Measurements from ENCODE around the gene STK33.

STK33 gene

DNA sequence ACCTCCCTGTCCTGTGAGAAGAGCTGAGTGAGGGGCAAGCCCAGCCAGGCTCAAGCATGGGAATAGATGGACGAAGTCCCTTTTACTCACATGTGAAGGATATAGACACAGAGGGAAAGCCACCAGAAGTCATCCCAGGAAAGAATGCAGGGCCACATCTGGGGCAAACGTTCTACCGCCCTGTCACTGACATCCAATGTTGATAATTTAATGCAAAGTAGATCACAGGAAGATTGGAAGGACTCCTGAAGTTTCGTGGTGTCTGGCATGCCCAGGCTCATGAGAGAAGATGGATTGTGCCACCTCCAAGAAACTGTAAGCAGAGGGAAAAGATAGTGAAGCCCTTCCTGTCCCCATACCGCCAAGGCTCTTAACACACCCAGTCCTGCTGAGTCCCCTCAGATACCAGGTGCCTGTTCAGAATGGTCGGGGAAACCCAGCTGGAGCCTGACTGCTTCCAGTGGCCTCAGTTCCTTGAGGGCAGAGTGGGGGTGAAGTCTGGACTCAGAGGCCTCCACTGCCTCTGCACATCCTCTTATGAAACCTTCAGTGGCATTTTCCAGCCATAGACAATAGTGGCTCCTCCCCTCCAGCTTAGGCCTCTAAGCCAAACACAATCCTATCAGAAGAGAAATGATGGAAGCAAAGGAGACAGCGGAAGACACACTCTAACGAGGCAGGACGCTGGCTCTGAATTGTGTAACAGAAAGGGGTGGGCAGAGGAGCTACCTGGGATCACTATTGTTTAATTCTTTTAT, 7.5 kb upstream of the STK33 start:
- no peak for DNase-seq

DNA sequence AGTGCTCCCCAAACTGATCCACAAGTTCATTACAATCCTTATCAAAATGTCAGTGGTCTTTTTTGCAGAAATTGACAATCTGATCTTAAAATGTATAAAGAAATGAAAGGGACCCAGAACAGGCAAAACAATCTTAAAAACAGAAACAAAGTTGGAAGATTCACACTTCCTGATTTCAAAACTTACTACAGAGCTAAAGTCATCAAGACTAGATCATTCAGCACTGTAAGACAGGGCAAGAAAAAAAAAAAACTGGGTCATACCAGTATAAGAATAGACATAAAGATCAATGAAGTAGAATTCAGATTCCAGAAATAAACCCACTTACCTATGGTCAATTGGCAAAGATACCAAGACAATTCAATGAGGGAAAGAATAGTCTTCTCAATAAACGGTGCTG, 4.5 kb upstream of the STK33 start:
- DNase-seq, result no peak

DNA sequence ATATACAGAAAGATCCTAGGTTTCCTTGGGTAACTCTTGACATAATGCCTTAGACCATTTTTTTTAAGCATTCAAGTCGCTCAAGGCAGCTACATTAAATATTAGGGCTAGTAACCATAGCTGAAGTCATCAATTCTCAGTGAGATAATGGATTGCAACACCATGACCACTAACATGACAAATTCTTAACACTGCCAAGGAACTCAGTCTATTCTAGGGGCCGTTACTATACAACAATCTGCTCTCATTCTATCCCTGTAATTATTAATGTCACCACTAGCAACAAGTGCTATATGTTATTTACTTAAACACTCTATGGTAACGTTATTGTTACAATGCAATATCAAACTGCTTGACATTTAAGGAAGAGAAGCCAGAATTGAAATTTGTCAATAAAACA, 3.2 kb upstream of the STK33 start:
- DNase-seq, result peak; percentile 13

DNA sequence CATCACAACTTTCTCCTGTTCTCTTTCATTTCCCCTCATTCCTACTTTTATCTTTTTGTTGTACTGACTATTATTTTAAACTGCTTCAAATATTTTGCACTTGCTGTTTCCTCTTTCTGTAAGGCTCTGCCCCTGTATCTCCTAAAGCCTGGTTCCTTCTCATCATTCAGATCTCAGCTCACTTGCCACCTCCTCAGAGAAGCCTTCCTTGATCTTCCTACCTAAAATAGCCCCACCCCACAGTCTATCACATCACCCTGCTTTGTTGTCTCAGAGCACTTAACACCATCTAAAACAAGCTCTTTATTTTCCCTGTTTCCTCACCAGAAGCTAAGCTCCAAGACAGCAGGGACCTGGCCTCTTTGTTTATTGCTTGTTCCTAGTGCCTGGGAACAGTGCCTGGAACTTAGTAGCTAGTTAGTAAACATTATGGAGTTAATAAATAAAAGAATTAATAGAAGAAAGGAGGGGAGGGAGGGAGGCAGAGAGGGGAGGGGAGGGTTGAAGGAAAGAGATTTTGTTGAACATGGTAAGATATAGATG, 2.5 kb upstream of the STK33 start:
- DNase-seq, result no peak

DNA sequence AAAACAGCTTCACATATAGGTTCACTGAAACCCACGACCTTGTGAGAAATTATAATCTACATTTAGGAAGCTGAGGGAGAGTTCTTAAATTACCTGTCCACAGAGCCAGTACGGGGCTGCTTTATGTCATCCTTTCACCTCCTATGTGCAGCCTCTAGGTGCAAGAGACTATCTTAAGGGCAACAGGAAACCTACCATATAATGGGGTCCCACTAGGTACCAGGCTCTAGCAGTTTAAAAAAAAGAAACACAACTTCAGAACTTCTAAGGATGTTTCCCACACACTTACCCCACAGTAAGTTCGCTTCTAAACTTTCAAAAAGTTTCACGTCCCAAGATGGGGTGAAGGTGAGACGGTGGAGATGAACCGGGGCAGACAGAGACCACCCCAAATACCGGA, 573 bp downstream of the STK33 start:
- DNase-seq, result no peak

DNA sequence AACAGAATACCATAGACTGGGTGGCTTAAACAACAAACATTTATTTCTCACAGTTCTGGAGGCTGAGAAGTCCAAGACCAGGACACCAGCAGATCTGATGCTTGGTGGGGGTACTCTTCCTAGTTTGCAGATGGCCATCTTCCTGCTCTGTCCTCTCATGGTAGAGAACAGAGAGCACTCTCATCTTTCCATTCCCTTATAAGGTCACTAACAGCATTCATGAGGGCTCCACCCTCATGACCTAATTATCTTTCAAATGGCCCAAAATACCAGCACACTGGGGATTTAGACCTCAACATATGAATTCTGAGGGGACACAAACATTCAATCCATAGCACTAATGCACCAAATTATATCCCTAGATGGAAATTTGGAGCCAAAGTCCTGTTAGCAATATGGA, 6.1 kb downstream of the STK33 start:
- no peak for DNase-seq

DNA sequence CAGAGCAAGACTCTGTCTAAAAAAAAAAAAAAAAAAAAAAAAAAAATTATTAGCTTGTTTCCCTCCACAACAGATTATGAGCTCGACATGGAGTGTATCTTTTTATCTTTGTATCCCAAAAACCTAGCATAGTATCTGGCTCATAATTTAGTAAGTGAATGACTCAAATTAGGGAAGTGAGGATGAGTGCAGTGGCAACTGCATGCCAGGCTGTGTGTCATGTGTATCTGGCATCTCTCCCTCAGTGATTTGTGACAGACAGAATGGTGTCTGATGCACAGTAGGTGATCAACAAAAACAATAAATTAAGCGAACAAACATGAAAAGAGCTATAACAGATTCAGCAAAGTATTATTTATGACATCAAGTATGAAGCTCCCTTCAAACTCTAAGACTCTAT, 7.2 kb downstream of the STK33 start:
- DNase-seq, result no peak

DNA sequence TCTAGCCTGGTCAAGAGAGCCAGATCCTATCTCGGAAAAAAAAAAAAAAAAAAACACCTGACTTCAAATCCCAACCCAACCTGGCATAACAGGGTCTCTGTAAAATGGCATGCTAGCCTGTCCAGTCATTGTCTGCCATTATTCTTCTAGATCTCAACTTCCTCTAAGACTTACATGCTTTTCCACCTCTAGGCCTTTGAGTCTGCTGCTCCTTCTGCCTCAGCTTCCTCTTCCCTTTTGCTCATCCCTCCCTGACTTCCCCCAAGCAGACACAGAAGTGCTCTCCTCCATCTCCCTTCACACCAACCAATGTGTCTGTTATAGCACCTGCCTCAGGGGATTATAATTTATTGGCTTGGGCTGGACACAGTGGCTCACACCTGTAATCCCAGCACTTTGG, 7.8 kb downstream of the STK33 start:
- DNase-seq, result no peak

DNA sequence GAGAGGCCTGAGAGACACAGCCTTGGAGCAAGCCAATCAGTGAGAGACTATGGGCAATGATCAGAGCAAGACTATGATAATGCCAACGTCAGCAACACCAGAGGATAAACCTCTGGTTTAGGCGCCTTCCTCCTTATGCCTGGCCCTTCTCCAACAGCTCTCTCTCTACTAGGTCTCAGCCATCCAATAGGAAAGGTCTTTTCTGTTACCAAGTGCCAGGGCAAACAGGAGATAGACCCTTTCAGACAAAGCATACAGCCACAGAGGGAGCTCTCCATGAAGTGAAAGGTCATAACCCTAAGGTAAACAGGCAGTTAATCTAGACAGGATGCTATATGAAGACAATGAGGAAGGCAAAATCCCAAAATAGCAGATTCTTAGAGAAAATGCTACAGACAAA, 9.5 kb downstream of the STK33 start:
- no peak for DNase-seq

DNA sequence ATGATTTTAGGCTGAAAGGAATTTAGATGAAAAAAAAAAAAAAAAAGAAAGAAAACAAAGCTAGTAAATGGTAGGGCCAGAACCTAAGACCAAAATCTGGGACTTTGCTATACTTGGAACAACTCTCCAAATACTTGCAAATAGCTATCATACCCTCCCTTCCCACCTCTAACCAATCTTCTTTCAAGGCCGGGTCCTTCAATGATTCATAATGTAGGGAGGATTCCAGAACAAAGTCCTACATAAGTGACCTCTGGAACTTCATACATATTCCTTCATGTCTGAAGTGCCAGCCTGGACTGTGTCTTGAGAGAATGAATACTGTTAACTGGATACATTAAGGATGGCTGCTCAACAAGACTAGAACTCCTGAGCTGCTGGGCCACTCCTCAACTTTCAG, 9.9 kb downstream of the STK33 start:
- no peak for DNase-seq

DNA sequence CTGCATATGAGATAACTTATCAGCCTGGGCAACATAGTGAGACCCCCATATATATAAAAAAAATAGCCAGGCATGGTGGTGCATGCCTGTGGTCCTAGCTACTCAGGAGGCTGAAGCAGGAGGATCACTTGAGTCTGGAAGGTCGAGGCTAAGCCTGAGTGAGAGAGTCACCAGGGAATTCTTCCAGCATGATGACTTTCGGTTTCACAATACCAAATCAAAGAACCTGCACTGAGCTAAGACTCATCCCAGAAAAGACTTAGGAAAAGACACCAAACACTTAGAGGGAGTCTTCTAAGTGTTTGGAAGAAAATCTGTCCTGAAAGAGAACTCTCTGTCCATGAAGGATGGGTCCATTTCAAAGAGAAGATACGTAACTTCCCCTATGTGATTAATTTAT, 12.7 kb downstream of the STK33 start:
- DNase-seq, result no peak

DNA sequence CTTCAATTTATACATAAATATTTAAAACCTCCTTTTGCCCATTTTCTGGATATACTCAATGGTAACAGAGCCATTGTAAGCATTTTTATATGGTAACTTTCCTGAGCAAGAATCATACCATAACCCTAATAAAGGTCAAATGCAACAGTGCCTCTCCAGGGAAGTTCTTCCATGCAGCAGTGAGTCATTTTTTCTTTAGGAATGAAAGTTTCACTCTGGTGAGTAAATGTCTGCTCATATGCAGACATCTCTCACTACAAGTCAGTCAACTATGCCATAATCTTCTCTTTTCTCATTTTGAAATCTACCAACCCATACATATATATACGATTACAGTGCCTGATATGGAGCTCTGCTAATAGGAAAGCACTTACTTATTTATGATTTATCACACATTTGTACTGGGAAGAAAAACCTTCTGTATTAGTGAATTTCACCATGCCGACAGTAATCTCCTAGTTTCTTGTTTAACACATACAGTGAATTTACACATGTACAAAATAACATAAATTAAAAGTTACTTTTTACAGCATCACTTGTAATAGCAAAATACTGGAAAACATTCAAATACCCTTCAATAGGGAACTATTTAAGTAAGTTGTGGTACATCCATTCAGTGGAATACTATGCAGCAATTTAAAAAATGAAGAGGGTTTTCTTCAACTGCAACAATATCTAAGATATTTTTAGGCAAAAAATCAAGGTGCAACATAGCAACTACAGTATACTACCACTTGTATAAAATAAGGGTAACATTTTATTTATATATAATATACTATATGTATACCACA, 16.0 kb downstream of the STK33 start:
- no peak for DNase-seq

DNA sequence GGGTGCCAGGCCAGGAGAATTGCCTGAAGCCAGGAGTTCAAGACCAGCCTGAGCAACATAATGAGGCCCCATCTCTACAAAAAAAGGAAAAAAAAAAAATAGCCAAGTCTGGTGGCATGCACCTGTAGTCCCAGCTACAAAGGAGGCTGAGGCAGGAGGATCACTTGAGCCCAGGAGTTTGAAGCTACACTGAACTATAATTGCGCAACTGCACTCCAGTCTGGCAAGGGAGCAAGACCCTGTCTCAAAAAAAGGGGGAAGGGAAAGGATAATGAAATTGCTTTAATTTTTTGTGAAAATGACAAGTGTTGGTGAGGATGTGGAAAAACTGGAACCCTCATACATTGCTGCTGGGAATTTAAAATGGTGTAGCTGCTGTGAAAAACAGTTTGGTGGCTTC, 19.2 kb downstream of the STK33 start:
- no peak for DNase-seq

DNA sequence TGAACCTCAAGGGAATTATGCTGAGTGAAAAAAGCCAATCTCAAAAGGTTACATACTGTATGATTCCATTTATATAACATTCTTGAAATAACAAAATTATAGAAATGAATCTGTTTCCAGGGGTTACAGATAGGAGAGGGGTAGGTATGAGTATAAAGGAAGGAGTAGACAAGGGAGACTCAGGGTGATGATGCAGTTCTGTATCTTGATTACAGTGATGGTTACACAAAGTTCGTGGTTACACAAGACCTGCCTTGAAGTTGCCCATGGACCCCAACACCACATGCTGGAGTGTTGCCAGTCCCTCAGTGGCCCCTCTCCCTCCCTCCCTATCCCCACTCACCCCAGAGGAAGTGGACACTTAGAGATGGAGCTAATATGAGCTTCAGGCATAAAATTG, 20.3 kb downstream of the STK33 start:
- DNase-seq, result no peak

DNA sequence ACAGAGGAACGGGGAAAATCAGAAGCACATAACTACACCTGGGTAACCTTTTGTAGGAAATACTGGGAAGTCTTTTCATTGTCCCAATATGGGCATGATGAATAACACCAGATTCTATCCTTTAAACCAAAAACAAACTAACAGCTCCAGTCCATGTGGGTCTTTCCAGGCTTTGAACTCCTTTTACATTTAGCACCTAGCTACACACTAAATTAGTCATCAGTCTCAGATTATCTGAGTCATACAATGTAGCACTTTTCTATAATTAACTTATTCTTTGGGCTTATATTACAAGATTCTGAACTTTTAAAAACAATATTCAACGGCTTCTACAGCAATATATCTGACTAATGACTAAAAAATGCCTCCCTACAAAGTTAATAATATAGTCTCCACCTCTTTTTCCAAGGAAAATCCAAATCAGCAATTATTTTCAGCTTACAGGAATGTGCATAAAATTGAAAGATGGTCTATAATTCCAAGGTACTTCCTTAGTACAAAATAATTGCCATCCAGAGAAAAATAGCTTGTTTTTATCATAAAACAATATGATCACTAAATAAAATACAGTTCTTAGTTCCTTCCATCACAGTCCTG, 26.3 kb downstream of the STK33 start:
- DNase-seq, result no peak

DNA sequence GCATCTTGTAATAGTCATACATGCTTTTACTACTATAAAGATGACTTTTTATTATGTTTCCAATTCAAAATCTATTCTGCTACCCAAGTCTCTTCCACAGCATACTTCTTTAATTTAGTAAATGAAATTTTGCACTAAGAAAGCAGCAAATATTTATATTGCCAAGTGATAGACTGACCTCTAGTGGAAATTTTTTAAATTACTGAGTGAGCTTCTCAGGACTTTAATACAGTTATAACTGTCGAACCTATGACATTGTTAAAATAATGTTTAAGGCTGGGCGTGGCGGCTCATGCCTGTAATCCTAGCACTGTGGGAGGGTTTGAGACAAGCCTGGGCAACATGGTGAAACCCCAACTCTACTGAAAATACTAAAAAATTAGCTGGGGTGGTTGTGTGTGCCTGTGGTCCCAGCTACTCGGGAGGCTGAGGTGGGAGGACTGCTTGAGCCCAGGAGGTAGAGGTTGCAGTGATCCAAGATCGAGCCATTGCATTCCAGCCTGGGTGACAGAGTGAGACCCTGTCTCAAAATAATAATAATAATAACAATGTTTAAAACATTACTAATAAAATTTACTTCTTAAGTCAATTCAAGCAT, 27.3 kb downstream of the STK33 start:
- DNase-seq, result peak; percentile 39

DNA sequence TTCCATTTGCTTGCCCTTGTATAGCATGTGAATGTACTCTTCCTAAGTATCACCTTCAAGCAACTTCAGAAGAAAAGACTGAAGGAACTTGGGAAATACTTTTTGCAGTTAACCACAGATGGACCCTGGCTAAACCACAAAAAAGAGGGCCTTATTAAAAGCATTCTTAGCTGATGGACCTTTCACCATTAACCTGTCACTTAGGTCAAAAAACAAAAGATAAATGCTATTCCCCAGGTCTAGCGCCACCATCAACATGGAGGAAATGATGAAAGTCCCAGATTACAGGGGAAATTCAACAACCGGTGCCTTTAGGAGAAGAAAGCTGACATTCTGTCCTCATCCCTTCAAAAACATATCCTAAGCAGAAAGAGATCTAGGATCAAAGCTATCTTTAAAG, 29.5 kb downstream of the STK33 start:
- no peak for DNase-seq

DNA sequence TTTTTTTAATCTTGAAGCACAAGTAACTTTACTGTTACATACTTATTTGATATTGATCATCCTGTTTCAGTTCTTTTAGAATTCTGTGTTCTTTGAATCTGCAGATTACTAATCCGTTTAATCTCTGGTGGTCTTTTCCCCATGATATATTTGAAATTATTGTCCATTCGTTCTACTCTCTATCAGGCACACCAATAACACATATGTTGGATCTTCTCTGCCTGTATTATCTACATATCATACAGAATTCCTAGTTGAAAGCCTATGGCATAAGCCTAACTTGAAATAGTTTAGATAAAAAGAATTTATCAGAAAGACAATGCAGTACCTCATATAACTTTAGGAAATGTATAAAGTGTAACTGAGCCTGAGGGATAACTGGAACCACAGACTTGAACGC, 32.6 kb downstream of the STK33 start:
- no peak for DNase-seq

DNA sequence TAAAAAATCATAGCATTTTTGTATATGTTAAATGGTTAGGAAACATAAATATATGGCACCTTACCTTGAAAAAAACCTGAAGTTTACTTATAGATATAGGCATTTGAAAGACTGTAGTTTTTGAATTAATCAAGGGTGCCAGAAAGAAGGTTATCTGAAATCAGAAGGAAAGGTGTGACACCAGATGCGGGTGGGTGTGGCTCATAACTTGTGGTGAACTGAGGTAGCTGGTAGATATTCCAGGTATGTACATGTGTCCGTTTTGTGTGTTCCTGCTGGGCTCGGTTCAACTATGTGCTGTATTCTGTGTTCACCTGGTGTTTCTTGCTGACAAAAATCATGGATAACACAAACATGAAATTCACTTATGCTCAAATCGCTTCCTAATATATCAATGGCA, 35.6 kb downstream of the STK33 start:
- no peak for DNase-seq

DNA sequence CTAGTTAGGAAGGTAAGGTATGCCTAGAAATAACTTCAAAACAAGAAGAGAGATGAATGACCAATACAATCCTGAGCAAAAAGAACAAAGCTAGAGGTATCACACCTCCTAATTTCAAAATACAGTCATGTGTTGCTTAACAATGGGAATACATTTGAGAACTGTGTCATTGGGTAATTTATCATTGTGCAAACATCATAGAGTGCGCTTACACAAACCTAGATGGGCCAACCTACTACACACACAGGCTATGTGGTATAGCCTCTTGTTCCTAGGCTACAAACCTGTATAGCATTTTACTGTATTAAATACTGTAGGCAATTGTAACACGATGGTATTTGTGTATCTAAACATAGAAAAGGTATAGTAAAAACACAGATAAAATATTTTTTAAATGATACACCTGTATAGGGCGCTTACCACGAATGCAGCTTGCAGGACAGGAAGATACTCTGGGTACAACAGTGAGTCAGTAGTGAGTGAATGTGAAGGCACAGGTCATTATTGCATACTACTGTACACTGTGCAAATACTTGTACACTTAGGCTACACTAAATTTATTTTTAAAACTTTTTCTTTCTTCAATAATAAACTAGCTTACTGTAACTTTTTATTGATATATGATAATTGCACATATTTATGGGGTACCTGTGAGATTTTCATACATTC, 48.2 kb downstream of the STK33 start:
- DNase-seq, result no peak

DNA sequence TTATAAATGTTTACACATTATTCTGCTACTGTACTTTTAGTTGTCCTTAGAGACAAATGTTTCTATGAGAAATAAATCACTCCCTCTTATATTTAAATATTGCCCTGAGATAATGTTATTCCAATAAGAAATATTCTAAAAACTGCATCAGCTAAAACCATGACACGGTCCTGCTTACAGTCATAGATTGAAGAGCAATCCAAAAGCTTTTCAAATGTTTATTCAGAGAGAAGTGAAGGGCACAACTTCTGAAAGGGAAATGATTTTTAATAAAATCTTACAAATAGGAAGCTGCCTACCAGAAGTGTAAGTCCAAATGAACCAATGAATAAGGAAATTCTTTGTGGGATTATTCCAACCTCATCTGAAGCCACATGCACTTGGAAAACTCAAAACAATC, 49.2 kb downstream of the STK33 start:
- DNase-seq, result no peak

DNA sequence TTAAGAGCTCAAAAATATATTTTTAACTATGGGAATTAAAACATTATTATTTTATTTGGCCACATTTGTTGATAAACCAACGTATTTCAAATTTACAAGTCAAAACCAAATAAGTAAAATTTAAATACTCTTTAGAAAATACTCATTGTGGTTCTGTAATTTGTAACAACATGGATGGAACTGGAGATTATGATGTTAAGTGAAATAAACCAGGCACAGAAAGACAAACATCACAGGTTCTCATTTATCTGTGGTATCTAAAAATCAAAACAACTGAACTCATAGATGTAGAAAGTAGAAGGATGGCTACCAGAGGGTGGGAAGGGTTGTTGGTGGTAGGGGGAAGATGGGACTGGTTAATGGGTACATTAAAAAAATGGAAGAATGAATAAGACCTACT, 50.8 kb downstream of the STK33 start:
- DNase-seq, result no peak

DNA sequence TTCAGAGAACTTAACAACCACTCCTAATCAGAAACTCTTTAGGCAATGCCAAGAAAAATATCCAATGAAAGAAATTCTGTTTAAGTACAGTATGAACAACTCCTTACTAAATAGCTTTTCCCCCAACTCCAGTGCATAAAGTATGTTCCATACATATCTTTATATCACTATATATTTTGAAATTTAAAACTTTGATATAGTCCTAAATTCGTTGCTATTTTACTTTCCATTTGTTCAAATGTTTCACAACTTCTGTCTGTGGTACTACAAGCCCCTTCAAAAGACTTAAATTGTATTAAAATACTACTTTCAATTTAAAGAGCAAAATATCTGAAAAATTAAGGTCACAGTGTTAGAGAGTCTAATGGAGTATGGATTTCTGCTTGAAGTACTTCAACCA, 52.6 kb downstream of the STK33 start:
- DNase-seq, result no peak
